ENCODE results near the gene OR4C46.
"Not testable (repeated sequence)": the region's sequence is repeated elsewhere in the genome, so short reads cannot be mapped to it uniquely, and the experiment has no call there.

OR4C46 gene

GRCh38 chr11:54603898-54604297 is at the start of gene OR4C46:
TSS of gene OR4C46 (minus strand) at chr11:54603998. CDS start at chr11:54603998, 0 bp downstream.
- no peak for DNase-seq

GRCh38 chr11:54645606-54646005 is 41.8 kb upstream of the OR4C46 start:
- DNase-seq: not testable (repeated sequence)

DNA sequence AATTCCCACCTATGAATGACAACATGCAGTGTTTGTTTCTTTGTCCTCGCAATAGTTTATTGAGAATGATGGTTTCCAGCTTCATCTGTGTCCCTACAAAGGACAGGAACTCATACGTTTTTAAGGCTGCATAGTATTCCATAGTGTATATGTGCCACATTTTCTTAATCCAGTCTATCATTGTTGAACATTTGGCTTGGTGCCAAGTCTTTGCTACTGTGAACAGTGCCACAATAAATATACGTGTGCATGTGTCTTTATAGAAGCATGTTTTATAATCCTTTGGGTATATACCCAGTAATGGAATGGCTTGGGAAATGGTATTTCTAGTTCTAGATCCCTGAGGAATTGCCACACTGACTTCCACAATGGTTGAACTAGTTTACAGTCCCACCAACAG is 42.4 kb downstream of the OR4C46 start:
- DNase-seq: not testable (repeated sequence)

DNA sequence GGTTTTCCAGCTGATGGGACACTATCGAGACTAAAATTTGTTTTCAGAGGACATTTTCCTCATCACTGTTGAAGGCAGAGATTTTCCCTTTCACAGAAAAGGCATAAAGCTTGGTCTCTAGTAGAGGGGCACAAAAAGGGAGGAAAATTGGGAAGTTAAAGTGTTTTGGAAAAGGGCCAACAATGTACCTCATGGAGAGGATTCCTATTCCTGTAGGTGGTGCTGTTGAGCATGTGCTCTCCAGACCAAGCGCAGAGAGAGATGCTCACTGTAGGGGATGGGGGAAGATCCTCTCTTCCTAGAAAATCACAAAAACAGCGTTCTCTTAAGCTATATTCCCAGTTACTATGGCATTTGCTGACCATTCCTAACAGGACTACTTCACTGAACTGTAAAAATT is 44.9 kb downstream of the OR4C46 start:
- no peak for DNase-seq

DNA sequence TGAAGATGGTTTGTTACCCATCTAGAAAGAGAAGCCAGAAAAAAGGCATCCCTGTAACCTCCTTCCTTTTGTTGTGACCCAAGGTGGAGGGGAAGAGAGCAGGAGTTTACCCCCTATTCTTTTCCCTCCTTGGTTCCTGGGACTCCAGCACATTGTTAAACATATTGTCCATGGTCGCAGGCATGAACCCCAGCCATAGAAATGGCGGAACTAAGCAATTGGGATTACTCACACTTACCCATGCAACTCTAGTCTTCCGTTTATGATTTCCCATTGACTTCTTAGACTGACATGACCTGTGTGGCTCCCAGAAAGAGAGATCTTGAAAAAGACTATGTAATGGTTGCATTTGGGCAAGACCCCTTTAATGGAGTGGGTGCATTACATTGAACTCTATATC is 45.4 kb downstream of the OR4C46 start:
- DNase-seq: no peak

Measured in activated CD4-positive, CD25-positive, alpha-beta regulatory T cell (primary cell).